GM06990 (cell line): Measurements from ENCODE around the gene DALRD3.

ENCODE experiments used
- DNase-seq: peaks from one replicate; pipeline ENCODE4 v3.0.0-alpha.2; 2011; ENCODE audit not compliant: insufficient read length; ENCODE audit errors: extremely low read depth
- H3K27me3 ChIP-seq: replicated peaks from 2 replicates; pipeline ENCODE4 v1.6.0; 2011; ENCODE audit warnings: low read length; ENCODE audit not compliant: control insufficient read depth, insufficient read depth
- H3K36me3 ChIP-seq: 2 replicates; pipeline ENCODE4 v1.5.1; 2011; ENCODE audit warnings: low read length; ENCODE audit not compliant: control insufficient read depth, insufficient read depth
- H3K4me3 ChIP-seq: replicated peaks from 2 replicates; pipeline ENCODE4 v1.5.1; 2011; ENCODE audit warnings: low read depth, mild to moderate bottlenecking, control low read depth, low read length
- TF ChIP-seq, protein P1 (sequence below): IDR thresholded peaks from 2 replicates; pipeline ENCODE4 v1.5.1; 2011; ENCODE audit warnings: low read length, control low read depth, mild to moderate bottlenecking, inconsistent platforms; ENCODE audit not compliant: insufficient read depth, poor library complexity, severe bottlenecking

Gene DALRD3

DNA sequence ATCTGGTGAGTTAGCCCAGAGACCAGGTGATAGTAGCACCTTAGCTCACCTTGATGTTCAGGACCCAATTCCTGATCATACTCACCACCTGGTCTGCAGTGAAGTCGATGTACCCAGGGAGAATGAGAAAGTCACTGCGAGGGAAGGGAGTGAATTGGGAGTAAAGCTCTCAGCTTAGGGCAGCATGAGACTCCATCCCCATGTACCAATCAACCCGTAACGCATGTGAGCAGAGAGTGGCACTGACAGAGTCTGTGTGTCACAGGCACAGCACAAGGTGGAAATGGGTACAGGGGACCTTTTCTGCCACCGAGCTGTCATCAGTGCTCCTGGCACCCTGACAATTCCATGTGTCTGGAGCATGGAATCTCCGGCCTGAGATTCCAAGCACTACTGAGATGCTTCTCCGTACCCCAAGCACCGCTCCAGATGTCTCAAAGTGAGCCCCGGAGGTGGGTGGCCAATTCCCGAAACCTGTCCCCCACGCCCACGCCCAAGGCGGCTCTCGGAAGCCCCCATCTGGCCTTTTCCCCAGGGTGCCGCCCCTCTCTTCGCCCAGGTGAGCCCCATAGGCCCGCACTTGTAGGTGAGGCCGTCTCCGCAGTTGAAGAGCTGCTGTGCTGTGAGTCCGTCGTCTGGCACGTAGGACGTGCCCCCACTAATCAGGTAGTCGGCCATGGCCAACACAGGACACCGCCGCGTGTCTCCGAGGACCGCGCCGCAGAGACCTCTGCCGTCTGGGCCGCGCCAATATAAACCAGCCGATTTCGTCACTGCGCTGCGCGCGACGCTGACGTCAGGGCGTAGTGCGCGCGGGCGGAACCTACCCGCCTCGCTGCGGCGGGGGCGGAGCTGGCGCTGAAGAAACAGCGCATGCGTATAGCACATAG lies 10.5 kb upstream of the DALRD3 start, which contains the start of gene IMPDH2:
TSS of gene IMPDH2 (minus strand) at position 726 of the 890 bp plus-strand sequence. CDS start at position 678, 48 bp downstream.
- peak; percentile 96 for DNase-seq
- Histone ChIP-seq H3K27me3 (no peaks in the 10 kb centered on the region), H3K4me3 (peak within 1 kb of the TSS; percentile 84), H3K36me3 (peaks cover 32% of the 10 kb centered on the region)
- TF ChIP-seq, protein P1, sequence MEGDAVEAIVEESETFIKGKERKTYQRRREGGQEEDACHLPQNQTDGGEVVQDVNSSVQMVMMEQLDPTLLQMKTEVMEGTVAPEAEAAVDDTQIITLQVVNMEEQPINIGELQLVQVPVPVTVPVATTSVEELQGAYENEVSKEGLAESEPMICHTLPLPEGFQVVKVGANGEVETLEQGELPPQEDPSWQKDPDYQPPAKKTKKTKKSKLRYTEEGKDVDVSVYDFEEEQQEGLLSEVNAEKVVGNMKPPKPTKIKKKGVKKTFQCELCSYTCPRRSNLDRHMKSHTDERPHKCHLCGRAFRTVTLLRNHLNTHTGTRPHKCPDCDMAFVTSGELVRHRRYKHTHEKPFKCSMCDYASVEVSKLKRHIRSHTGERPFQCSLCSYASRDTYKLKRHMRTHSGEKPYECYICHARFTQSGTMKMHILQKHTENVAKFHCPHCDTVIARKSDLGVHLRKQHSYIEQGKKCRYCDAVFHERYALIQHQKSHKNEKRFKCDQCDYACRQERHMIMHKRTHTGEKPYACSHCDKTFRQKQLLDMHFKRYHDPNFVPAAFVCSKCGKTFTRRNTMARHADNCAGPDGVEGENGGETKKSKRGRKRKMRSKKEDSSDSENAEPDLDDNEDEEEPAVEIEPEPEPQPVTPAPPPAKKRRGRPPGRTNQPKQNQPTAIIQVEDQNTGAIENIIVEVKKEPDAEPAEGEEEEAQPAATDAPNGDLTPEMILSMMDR: peak; percentile 8

DNA sequence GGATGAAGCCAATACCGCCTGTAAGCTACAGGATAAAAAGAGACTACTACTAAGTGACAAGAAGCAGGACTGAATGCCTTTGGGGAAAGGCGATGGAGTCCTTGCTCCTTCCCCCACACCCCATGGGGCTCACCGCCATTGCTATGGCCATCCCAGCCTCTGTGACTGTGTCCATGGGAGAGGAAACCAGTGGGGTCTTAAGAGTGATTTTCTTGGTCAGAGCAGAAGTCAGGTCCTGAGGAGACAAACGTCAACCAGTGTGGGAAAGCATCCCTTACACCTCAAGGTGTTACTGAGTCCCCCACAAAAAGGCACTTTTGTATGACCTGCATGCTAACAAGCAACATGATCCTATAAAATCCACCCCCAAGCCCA lies 9.9 kb upstream of the DALRD3 start:
- TF ChIP-seq, protein P1: no peak

DNA sequence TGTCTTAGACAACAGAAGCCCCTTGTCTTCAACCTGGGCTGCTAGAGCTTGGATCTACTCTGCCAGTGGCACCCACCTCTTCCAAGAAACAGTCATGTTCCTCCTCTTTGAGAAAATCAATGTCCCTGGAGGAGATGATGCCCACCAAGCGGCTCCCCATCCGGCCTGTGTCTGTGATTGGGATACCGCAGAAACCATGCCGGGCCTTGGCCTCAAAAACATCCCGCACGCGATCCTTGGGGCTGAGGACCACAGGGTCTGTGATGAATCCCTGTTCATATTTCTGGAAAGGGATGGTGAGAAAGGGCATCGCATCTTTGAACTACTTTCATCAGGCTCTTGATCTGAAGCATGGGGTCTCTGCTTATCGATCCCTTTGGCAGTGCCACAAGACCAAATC lies 9.3 kb upstream of the DALRD3 start:
- H3K36me3 ChIP-seq: peaks cover 34% of the 10 kb centered on the region

More for the DNA sequence above, 9.9 kb upstream of the DALRD3 start:
- peak overlapping the region; percentile 84 for H3K4me3 ChIP-seq
- H3K27me3 ChIP-seq: no peaks in the 10 kb centered on the region
- H3K36me3 ChIP-seq: peaks cover 33% of the 10 kb centered on the region
- no peak for DNase-seq

DNA sequence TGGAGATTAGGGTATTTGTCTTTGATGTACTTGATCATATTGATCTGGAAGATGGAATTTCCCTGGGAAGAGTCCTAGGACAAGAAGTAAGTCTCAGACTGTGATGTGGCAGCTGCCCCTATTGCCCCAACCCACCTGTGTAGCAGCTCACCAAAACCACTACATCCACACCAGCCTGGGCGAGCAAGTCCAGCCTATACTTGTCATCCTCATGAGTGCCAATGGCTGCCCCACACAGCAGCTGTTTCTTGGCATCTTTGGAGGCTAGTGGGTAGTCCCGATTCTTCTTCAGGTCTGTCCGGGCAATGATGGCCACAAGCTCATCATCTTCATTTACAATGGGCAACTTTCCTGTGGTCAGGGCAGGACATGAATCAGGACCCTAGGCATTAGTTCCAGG lies 8.2 kb upstream of the DALRD3 start:
- peaks cover 30% of the 10 kb centered on the region for H3K36me3 ChIP-seq
- TF ChIP-seq, protein P1: no peak

More for the DNA sequence above, 9.3 kb upstream of the DALRD3 start:
- no peak for DNase-seq
- TF ChIP-seq, protein P1: no peak
- Histone ChIP-seq H3K4me3 (peak overlapping the region; percentile 84; the same call in 1 of the 2 replicates), H3K27me3 (no peaks in the 10 kb centered on the region)

DNA sequence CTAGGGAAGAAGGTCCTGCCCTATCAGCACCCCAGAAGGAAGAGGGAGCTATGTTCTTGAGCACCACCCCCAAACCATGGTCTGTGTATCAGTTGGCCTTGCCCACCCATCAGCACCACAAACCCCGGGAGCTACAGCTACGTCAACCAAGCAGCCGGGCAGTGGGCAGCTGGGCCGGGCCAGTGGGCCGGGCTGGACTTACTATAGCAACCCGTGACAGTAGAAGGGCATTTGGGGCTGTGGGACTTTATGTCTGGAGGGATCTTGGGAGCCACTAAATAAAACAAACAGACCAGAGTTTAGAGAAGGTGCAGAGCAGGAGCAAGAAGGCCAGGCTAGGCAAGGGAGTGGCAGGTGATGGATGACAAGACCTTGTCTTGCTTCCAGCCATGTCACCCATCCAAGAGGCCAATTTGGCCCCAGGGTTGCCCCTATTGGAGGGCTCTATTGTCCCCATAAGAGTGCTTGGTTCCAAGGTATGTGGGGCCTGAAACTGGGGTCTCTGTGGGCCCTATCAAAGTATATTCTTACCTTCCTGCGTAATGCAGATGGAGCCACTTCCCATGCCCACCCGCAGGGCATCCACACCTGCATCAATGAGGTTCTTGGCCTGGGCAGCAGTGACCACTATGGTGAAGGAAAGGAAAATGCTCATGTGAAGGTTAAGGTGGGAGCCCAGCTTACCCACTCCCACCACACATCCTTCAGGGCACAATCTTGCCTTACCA lies 7.6 kb upstream of the DALRD3 start:
- no peak for DNase-seq
- Histone ChIP-seq H3K27me3 (no peaks in the 10 kb centered on the region), H3K36me3 (peaks cover 28% of the 10 kb centered on the region), H3K4me3 (no peak overlapping the region)
- TF ChIP-seq, protein P1: no peak

More for the DNA sequence above, 8.2 kb upstream of the DALRD3 start:
- no peaks in the 10 kb centered on the region for H3K27me3 ChIP-seq
- no peak overlapping the region for H3K4me3 ChIP-seq
- no peak for DNase-seq
